Psoas muscle (tissue), 8 donors: ENCODE data around the gene DEPDC1B. TPM values are rescaled to one million over a fixed set of nuclear protein-coding genes. Genes with fewer than 3 reads are reported as not detected.

Source experiments
- ATAC-seq, 4 donors: fragments of 200-7000 bp; cut with Tn5 transposase; one replicate each; pipeline ENCODE4 v1.9.1; 2020; ENCODE audit warnings: moderate library complexity in 3 of 4, mild to moderate bottlenecking in 2 of 4
- DNase-seq, 2 donors: peaks; one replicate each; pipeline ENCODE4 v3.0.0-alpha.2; 2020
- H3K27ac ChIP-seq: fragments of 200-600 bp; one replicate; pipeline ENCODE4 v1.8.0; 2022
- H3K27me3 ChIP-seq, 3 donors: fragments of 200-600 bp in 1 of 3; one replicate each; pipeline versions ENCODE4 v1.6.1 to v1.8.0; 2013 to 2022; ENCODE audit warnings: low read length in 2 of 3, mild to moderate bottlenecking in 2 of 3, moderate library complexity in 1 of 3; ENCODE audit not compliant: insufficient read depth in 3 of 3
- H3K36me3 ChIP-seq, 2 donors: fragments of 200-600 bp in 1 of 2; one replicate each; pipeline versions ENCODE4 v1.6.1 to v1.8.0; 2013 to 2022; ENCODE audit warnings: low read depth in 1 of 2, mild to moderate bottlenecking in 1 of 2, moderate library complexity in 1 of 2; ENCODE audit not compliant: insufficient read depth in 1 of 2
- H3K4me1 ChIP-seq: fragments of 200-600 bp; one replicate; pipeline ENCODE4 v1.8.0; 2022
- H3K4me3 ChIP-seq: fragments of 200-600 bp; one replicate; pipeline ENCODE4 v1.8.0; 2022; ENCODE audit warnings: mild to moderate bottlenecking
- H3K9me3 ChIP-seq: fragments of 200-600 bp; one replicate; pipeline ENCODE4 v1.8.0; 2022
- CTCF ChIP-seq: fragments of 200-600 bp; IDR thresholded peaks from one replicate; pipeline ENCODE4 v1.8.0; 2022; ENCODE audit warnings: antibody characterized with exemption
- WGBS, 3 donors: extraction: QIAGEN DNeasy Blood & Tissue Kit; methylation state at CpG; one replicate each; pipeline versions ENCODE4 v1.1.6 to v1.1.7; 2013; 5-methylcytosine and 5-hydroxymethylcytosine counted together
- intact Hi-C, 2 donors: fragments of 100-400 bp; cut with DNase I; formaldehyde crosslinking; loops; one replicate each; pipeline versions ENCODE4 v1.11.0 to v1.14.2; 2022
- polyA plus RNA-seq, 3 donors: library from polyadenylated mRNA; stranded (reverse); fragments of 200-250 nt; gene quantifications; one replicate each; pipeline ENCODE4 v1.2.3, GENCODE V29; 2013
- total RNA-seq, 4 donors: library from RNA; stranded (reverse); fragmentation: NEBNext Ultra II Directional in 2 of 4; extraction: Animal tissue kit (Norgen Biotek cat#: 25700) in 2 of 4; gene quantifications; one replicate each; pipeline versions ENCODE4 v1.2.1 to v1.2.4, GENCODE V29; 2021 to 2023
- donor health status: healthy with polysubstance abuse.
- donor health status: DM: no; HTN: no; CAD: no; lungs with moderate emphysema.
- donor health status: Bipolar disorder and iron deficiency.
- donor health status: healthy.
- donor health status: DM: yes; HTN: yes; CAD: no.
- donor health status: DM: no; HTN: no; CAD: no.
- donor health status: DM: no; HTN: no; CAD: no.
- donor health status: DM: yes; HTN: yes; CAD: no.

DEPDC1B gene
- total and polyA plus RNA-seq, 7 donors: 0.05 to 0.15 (median 0.06) TPM; not detected in 4

GRCh38 chr5:60710362-60710761 lies 10.4 kb upstream of the DEPDC1B start:
- H3K27me3 ChIP-seq: no peaks in the 10 kb centered on the region
- no peak overlapping the region for H3K4me3 ChIP-seq

GRCh38 chr5:60705144-60705543 lies 5.2 kb upstream of the DEPDC1B start:
- intact Hi-C loops: no loop called here

More at GRCh38 chr5:60710362-60710761, 10.4 kb upstream of the DEPDC1B start:
- ATAC-seq (no peak), DNase-seq (no peak)
- WGBS, 3 donors: 55 to 64% (median 60%) methylated on average over 3 of the region's 3 CpGs
- Histone ChIP-seq H3K36me3 (no peaks in the 10 kb centered on the region), H3K4me1 (no peaks in the 10 kb centered on the region), H3K9me3 (no peaks in the 10 kb centered on the region), H3K27ac (no peak overlapping the region)
- intact Hi-C loops: no loop called here
- no peak for TF ChIP-seq CTCF

GRCh38 chr5:60703944-60704343 lies 4.0 kb upstream of the DEPDC1B start:
- intact Hi-C loops: no loop called here
- no peak for TF ChIP-seq CTCF
- H3K4me1 ChIP-seq: peaks cover 7% of the 10 kb centered on the region
- no peaks in the 10 kb centered on the region for H3K36me3 ChIP-seq
- no peaks in the 10 kb centered on the region for H3K27me3 ChIP-seq
- H3K4me3 ChIP-seq: no peak overlapping the region
- ATAC-seq: no peak
- WGBS, 3 donors: 89 to 92% (median 91%) methylated on average over 2 of the region's 2 CpGs
- no peak for DNase-seq
- H3K27ac ChIP-seq: no peak overlapping the region
- no peaks in the 10 kb centered on the region for H3K9me3 ChIP-seq

More at GRCh38 chr5:60705144-60705543, 5.2 kb upstream of the DEPDC1B start:
- TF ChIP-seq CTCF: no peak
- Histone ChIP-seq H3K27me3 (no peaks in the 10 kb centered on the region), H3K9me3 (no peaks in the 10 kb centered on the region), H3K27ac (no peak overlapping the region), H3K36me3 (no peaks in the 10 kb centered on the region), H3K4me1 (peaks cover 7% of the 10 kb centered on the region), H3K4me3 (no peak overlapping the region)
- ATAC-seq (no peak), DNase-seq (no peak)

- Histone ChIP-seq H3K4me3 (no peak overlapping the region), H3K36me3 (no peaks in the 10 kb centered on the region), H3K27me3 (no peaks in the 10 kb centered on the region), H3K27ac (no peak overlapping the region), H3K9me3 (no peaks in the 10 kb centered on the region), H3K4me1 (peaks cover 7% of the 10 kb centered on the region)
- no peak for TF ChIP-seq CTCF
- intact Hi-C loops: no loop called here
- ATAC-seq (no peak), DNase-seq (no peak)
- WGBS, 3 donors: 59 to 64% (median 64%) methylated on average over 8 of the region's 8 CpGs
Observed at GRCh38 chr5:60701321-60701968, 1.5 kb upstream of the DEPDC1B start.

- Histone ChIP-seq H3K4me3 (peak overlapping the region; percentile 95), H3K36me3 (no peaks in the 10 kb centered on the region), H3K4me1 (peaks cover 7% of the 10 kb centered on the region), H3K27me3 (no peaks in the 10 kb centered on the region), H3K27ac (peak overlapping the region; percentile 55), H3K9me3 (no peaks in the 10 kb centered on the region)
- peak; percentile 42 to 71 (median 48) for ATAC-seq
- WGBS, 3 donors: 0 to 1% (median 0%) methylated on average over 16 of the region's 16 CpGs
- intact Hi-C loops: no loop called here
- DNase-seq: no peak
- no peak for TF ChIP-seq CTCF
Observed at GRCh38 chr5:60700416-60700757, 421 bp upstream of the DEPDC1B start.
